Activated CD4-positive, alpha-beta memory T cell treated with anti-CD3 and anti-CD28 coated beads for 36 hours (primary cell): ENCODE measurements around the gene TBXT. TPM values are rescaled to one million over a fixed set of nuclear protein-coding genes. Genes with fewer than 3 reads are reported as not detected.
"Not testable (repeated sequence)": the region's sequence is repeated elsewhere in the genome, so short reads cannot be mapped to it uniquely, and the experiment has no call there.

Experiments
- CTCF ChIA-PET: fragments of 350-600 bp; sonication (Branson Sonifier 250); formaldehyde crosslinking; loops from one replicate; lab custom pipeline; 2021; ENCODE audit warnings: antibody characterized with exemption, inconsistent platforms; lab: Charles Lee
- POLR2A ChIA-PET: fragments of 350-600 bp; sonication (Branson Sonifier 250); formaldehyde crosslinking; loops from one replicate; lab custom pipeline; 2021; ENCODE audit warnings: antibody characterized with exemption; lab: Charles Lee
- DNase-seq: peaks from one replicate; pipeline ENCODE4 v3.0.0-alpha.2; 2020
- H3K27ac Mint-ChIP-seq: one replicate; pipeline ENCODE4 v1.8.0; 2021; ENCODE audit warnings: mixed read lengths
- H3K27me3 Mint-ChIP-seq: one replicate; pipeline ENCODE4 v1.8.0; 2021; ENCODE audit warnings: mixed read lengths
- H3K36me3 Mint-ChIP-seq: one replicate; pipeline ENCODE4 v1.8.0; 2021; ENCODE audit warnings: mixed read lengths
- H3K4me1 Mint-ChIP-seq: one replicate; pipeline ENCODE4 v1.8.0; 2021; ENCODE audit warnings: low read depth, mixed read lengths
- H3K4me3 Mint-ChIP-seq: one replicate; pipeline ENCODE4 v1.8.0; 2021; ENCODE audit warnings: mild to moderate bottlenecking, mixed read lengths
- H3K9me3 Mint-ChIP-seq: one replicate; pipeline ENCODE4 v1.8.0; 2021; ENCODE audit warnings: mixed read lengths
- intact Hi-C: fragments of 100-400 bp; cut with micrococcal nuclease; formaldehyde crosslinking; loops from one replicate; pipeline ENCODE4 v1.15.1; 2023
- total RNA-seq, 2 experiments: library from RNA; stranded (reverse); gene quantifications; one replicate each; pipeline ENCODE4 v1.2.3, GENCODE V29; 2021

The TBXT gene
- total RNA-seq, 2 experiments from 2014 or later, result not detected

GRCh38 chr6:166194914-166195859, 27.5 kb upstream of the TBXT start:
- H3K27me3 Mint-ChIP-seq, result peaks cover 3% of the 10 kb centered on the region
- H3K9me3 Mint-ChIP-seq, result no peaks in the 10 kb centered on the region
- no peak overlapping the region for H3K27ac Mint-ChIP-seq
- H3K4me3 Mint-ChIP-seq, result no peak overlapping the region
- no peak for DNase-seq
- no peaks in the 10 kb centered on the region for H3K4me1 Mint-ChIP-seq
- ChIA-PET CTCF (no interaction called here), POLR2A (no interaction called here)
- intact Hi-C loops, result no loop called here
- H3K36me3 Mint-ChIP-seq, result no peaks in the 10 kb centered on the region

GRCh38 chr6:166192557-166192956, 24.9 kb upstream of the TBXT start:
- Mint-ChIP-seq H3K4me1 (no peaks in the 10 kb centered on the region), H3K27me3 (no peaks in the 10 kb centered on the region), H3K27ac (no peak overlapping the region), H3K36me3 (no peaks in the 10 kb centered on the region), H3K4me3 (no peak overlapping the region), H3K9me3 (no peaks in the 10 kb centered on the region)
- POLR2A ChIA-PET, result no interaction called here
- intact Hi-C loops, result no loop called here
- CTCF ChIA-PET, result no interaction called here
- DNase-seq, result no peak

DNA sequence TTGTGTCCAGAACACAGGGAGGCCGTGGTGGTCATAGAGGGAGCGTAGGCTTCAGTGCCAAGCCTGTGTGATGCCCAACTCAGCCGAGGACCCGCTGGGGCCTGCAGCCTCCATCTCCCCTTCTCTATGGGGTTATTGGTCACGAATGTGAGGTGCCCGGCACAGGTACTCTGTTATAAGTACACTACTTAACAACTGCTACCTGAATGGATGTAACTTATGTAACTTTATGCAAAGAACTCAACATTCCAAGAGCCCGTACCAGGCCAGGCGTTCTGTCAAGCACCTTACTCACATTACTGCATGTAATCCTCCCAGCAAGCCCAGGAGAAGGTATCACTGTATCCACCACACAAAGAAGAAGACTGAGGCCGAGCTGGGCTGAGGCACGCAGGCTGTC, 24.5 kb upstream of the TBXT start:
- Mint-ChIP-seq H3K4me3 (no peak overlapping the region), H3K27me3 (no peaks in the 10 kb centered on the region), H3K4me1 (no peaks in the 10 kb centered on the region), H3K27ac (no peak overlapping the region), H3K9me3 (peaks cover under 1% of the 10 kb centered on the region), H3K36me3 (no peaks in the 10 kb centered on the region)
- ChIA-PET POLR2A (no interaction called here), CTCF (no interaction called here)
- intact Hi-C loops, result no loop called here
- DNase-seq, result no peak

DNA sequence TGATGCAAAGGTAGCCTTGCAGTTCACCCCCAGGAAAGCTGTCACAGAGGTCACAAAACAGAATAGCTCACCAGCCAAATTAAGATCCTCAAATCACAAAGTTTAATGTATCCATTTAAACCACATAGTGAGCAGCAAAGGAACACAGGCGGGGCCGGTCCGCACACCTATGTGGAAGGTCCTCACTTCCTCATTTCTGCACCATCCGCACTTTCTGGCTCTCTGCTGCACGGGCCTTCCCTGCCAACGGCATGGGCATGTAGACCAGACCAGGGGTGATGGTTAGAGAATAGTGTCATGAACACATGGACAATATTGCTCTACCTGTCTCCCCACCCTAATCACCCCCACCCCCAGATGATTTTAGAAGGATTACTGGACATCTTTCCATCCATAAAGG, 12.1 kb upstream of the TBXT start:
- no peak overlapping the region for H3K27ac Mint-ChIP-seq
- H3K4me1 Mint-ChIP-seq, result no peaks in the 10 kb centered on the region
- no peak for DNase-seq
- H3K4me3 Mint-ChIP-seq, result no peak overlapping the region
- no peaks in the 10 kb centered on the region for H3K36me3 Mint-ChIP-seq
- intact Hi-C loops, result no loop called here
- peaks cover 15% of the 10 kb centered on the region for H3K27me3 Mint-ChIP-seq
- H3K9me3 Mint-ChIP-seq, result no peaks in the 10 kb centered on the region
- CTCF ChIA-PET, result no interaction called here
- POLR2A ChIA-PET, result no interaction called here

DNA sequence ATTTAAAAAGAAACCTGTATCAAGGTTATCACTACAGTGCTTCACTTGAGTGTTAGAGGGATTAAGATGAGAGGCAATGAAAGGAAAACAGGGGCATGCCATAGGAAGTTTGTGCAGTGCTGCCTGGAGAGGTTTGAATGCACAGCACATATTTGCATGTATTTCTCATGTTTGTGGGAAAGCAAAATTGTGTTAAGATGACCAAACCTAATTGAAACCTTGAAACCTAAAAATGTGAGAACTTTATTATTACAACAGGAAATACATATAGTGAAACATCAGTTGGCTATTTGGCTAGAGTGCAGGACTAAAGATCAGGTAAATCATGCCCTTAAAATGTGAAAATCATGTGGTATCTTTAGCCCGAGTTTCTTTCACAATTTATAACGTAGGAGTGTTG, 8.5 kb upstream of the TBXT start:
- ChIA-PET CTCF (no interaction called here), POLR2A (no interaction called here)
- Mint-ChIP-seq H3K27ac (no peak overlapping the region), H3K4me3 (no peak overlapping the region), H3K36me3 (no peaks in the 10 kb centered on the region), H3K27me3 (peaks cover 5% of the 10 kb centered on the region), H3K4me1 (no peaks in the 10 kb centered on the region), H3K9me3 (no peaks in the 10 kb centered on the region)
- intact Hi-C loops, result no loop called here
- DNase-seq, result no peak

DNA sequence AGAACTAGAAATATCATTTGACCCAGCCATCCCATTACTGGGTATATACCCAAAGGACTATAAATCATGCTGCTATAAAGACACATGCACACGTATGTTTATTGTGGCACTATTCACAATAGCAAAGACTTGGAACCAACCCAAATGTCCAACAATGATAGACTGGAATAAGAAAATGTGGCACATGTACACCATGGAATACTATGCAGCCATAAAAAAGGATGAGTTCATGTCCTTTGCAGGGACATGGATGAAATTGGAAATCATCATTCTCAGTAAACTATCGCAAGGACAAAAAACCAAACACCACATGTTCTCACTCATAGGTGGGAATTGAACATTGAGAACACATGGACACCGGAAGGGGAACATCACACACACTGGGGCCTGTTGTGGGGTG, 7.4 kb upstream of the TBXT start:
- CTCF ChIA-PET, H3K36me3 Mint-ChIP-seq, H3K27me3 Mint-ChIP-seq, intact Hi-C loops, H3K4me1 Mint-ChIP-seq, H3K27ac Mint-ChIP-seq, DNase-seq, H3K9me3 Mint-ChIP-seq, POLR2A ChIA-PET, H3K4me3 Mint-ChIP-seq: not testable (repeated sequence)

DNA sequence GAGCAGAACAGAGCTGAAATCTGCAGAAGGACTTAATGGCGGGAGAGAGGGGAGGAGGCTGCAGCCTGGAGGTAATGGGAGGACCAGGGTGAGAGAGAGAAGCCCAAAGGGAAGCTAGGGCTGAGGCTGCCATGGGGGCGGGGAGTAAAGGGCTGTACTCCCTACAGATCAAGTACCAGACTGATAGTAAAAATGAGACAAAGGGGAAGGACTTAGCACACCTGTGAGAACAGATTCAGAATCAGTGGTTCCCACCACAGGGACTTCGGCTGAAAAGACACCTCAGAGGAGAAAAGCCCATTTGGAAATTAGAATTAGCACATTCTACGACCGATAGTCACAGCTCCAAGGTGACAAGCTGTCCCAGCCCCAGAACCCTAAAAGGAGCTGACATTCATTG, 6.4 kb upstream of the TBXT start:
- H3K27me3 Mint-ChIP-seq, result peaks cover 17% of the 10 kb centered on the region
- H3K27ac Mint-ChIP-seq, result no peak overlapping the region
- no peak overlapping the region for H3K4me3 Mint-ChIP-seq
- ChIA-PET POLR2A (no interaction called here), CTCF (no interaction called here)
- intact Hi-C loops, result no loop called here
- no peaks in the 10 kb centered on the region for H3K36me3 Mint-ChIP-seq
- no peaks in the 10 kb centered on the region for H3K9me3 Mint-ChIP-seq
- no peak for DNase-seq
- H3K4me1 Mint-ChIP-seq, result no peaks in the 10 kb centered on the region

DNA sequence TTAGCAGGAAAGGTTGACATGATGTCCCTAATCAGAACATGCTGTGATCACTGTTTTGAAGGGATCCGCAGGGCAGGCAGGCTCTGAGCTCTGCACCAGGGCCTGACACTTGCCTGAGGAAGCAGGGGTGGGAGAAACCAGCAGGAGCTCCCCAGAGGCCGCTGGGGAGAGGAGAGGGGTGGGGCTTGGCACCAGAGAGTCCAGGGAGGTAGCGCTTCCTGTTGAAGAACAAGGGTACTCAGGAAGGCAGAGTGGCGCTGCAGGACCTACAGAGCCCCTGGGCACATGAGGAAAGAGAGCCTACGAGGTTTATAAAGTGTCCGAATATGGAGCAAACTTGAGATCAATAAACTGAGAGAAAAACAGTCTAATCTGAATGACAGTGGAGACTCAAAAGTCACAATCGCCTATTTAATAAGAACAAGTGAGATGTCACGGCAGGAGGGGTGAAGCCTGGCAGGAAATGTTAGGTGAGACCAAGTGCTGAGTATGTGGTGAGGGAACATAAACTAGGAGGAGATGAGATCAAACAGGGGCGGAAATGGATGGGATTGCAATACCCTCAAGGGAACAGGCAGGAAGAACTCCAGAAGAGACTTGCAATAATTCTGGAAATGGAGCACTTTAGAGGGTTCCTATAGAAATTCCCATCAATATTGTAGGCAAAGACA, 5.8 kb upstream of the TBXT start:
- ChIA-PET CTCF (interaction anchor here (0.7 kb wide), 1 partner anchor 540 kb away, joined by 3 read pairs; no protein-coding TSS in a partner anchor), POLR2A (no interaction called here)
- Mint-ChIP-seq H3K4me1 (peaks cover 4% of the 10 kb centered on the region), H3K9me3 (no peaks in the 10 kb centered on the region), H3K4me3 (no peak overlapping the region), H3K27me3 (peaks cover 21% of the 10 kb centered on the region), H3K36me3 (peaks cover under 1% of the 10 kb centered on the region), H3K27ac (no peak overlapping the region)
- no peak for DNase-seq
- intact Hi-C loops, result no loop called here

- Mint-ChIP-seq H3K36me3 (peaks cover 2% of the 10 kb centered on the region), H3K4me1 (peaks cover 7% of the 10 kb centered on the region), H3K4me3 (no peak overlapping the region), H3K27ac (no peak overlapping the region), H3K27me3 (peaks cover 24% of the 10 kb centered on the region), H3K9me3 (no peaks in the 10 kb centered on the region)
- DNase-seq, result no peak
- ChIA-PET CTCF (interaction anchor here (0.7 kb wide), 1 partner anchor 541 kb away, joined by 3 read pairs; no protein-coding TSS in a partner anchor), POLR2A (no interaction called here)
- intact Hi-C loops, result no loop called here
Measured at GRCh38 chr6:166172546-166172945, 4.9 kb upstream of the TBXT start.

DNA sequence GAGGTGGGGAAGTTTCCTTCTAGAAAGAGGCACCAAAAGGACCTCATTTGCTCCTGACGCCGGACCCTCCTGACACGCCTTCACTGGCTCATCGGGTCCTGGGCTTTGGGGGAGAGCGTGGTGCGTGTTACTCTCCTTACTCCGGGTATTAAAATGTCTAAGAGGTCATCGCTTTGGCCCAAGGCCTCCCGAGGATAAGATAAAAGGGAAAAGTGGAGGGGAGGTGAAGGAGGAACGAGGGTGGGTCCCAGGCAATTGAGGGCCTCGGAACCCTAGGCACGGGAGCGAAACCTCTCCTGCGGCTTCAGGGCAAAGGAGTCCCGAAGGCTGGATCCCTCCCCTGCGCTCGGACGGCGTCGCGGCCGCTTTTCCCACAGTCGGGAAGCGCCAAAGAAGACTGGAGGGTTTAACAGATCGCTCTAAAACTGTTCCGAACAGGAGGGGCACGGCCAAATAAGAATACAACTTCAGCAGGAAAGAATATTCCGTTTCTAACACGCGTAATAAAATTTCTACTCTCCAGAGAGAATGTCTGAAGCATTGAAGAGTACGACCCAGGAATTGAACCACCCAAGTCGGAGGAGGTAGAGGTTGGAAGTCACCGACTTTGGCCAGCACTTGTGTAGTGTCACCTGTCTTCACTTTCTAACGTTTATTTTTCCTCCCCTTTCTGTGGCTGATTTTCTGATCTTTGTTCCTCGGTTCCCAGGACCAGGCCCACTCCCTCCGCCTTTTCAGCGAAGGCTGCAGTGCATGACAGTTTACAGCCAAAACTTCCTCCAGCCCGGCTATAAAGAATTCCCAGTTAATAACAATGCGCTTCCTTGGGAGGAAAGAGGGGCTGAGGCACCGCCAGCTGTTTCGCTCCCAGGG, 2.1 kb upstream of the TBXT start:
- Mint-ChIP-seq H3K4me3 (no peak overlapping the region), H3K27me3 (peaks cover 44% of the 10 kb centered on the region), H3K9me3 (no peaks in the 10 kb centered on the region), H3K27ac (no peak overlapping the region), H3K36me3 (peaks cover 2% of the 10 kb centered on the region), H3K4me1 (peaks cover 7% of the 10 kb centered on the region)
- intact Hi-C loops, result no loop called here
- DNase-seq, result no peak
- ChIA-PET POLR2A (no interaction called here), CTCF (no interaction called here)

DNA sequence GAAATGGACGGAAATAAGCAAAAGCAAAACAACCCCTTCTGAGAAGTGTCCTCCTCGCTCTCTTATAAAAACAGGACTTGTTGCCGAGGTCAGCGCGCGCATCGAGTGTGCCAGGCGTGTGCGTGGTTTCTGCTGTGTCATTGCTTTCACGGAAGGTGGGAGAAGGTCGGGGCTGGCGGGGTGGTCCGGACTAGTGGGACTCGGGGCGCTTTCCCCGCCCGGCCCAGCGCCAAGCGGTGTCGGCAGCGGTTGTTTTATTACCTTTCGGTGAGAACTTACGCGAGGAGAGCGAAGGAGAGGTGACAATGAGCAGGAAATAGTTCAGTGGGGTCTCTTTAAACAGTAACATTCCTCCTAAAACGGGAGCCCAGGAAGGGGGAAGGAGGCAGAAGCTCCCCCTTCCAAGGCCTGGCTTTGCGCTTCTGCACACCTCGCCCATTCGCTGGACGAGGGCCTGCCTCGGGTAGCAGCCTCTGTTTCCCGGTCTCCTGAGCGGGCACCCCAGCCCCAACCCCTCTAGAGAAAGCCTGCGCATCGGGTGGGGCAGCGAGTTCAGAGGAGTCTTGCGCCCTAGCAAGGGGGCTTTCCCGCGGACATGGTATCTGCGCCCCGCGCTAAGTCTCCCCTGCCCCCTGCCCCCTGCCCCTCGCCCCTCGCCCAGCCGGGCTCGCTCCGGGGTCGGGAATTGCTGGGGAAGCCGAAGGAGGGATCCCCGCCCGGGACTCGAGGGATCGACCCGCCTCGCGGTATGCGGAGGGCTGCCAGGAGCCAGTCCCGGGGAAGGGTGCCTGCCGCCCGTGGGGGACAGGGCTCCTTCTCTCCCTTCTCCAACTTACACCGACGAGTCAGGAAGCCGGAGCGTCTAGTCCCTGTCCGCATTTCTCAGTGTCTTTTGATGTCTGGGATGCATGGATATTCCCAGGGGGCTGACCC, 1.2 kb upstream of the TBXT start:
- H3K27ac Mint-ChIP-seq, result no peak overlapping the region

More for the DNA sequence above, 1.2 kb upstream of the TBXT start:
- Mint-ChIP-seq H3K36me3 (peaks cover 2% of the 10 kb centered on the region), H3K27me3 (peaks cover 50% of the 10 kb centered on the region), H3K9me3 (no peaks in the 10 kb centered on the region), H3K4me1 (peaks cover 7% of the 10 kb centered on the region), H3K4me3 (peak overlapping the region; percentile 64)
- ChIA-PET CTCF (no interaction called here), POLR2A (no interaction called here)
- intact Hi-C loops, result no loop called here
- no peak for DNase-seq
